Lower lobe of right lung (tissue), 2 donors: ENCODE data around the gene ATP2A2. TPM values are rescaled to one million over a fixed set of nuclear protein-coding genes. Genes with fewer than 3 reads are reported as not detected.

Experiments used
- ATAC-seq, 2 donors: fragments of 200-7000 bp; cut with Tn5 transposase; one replicate each; pipeline ENCODE4 v1.9.1; 2020 to 2022; ENCODE audit warnings: mild to moderate bottlenecking in 2 of 2, moderate library complexity in 2 of 2
- DNase-seq: peaks from one replicate; pipeline ENCODE4 v3.0.0-alpha.2; 2020
- H3K27ac ChIP-seq: fragments of 200-600 bp; one replicate; pipeline ENCODE4 v1.8.0; 2022
- H3K27me3 ChIP-seq: fragments of 200-600 bp; one replicate; pipeline ENCODE4 v1.8.0; 2022; ENCODE audit warnings: low read depth
- H3K36me3 ChIP-seq: fragments of 200-600 bp; one replicate; pipeline ENCODE4 v1.8.0; 2022; ENCODE audit warnings: mild to moderate bottlenecking
- H3K4me1 ChIP-seq: fragments of 200-600 bp; one replicate; pipeline ENCODE4 v1.8.0; 2022
- H3K4me3 ChIP-seq: fragments of 200-600 bp; one replicate; pipeline ENCODE4 v1.8.0; 2022; ENCODE audit warnings: mild to moderate bottlenecking
- H3K9me3 ChIP-seq: fragments of 200-600 bp; one replicate; pipeline ENCODE4 v1.8.0; 2022
- CTCF ChIP-seq: fragments of 200-600 bp; IDR thresholded peaks from one replicate; pipeline ENCODE4 v1.8.0; 2022; ENCODE audit warnings: antibody characterized with exemption, mild to moderate bottlenecking
- intact Hi-C: fragments of 100-400 bp; cut with DNase I; formaldehyde crosslinking; loops from one replicate; pipeline ENCODE4 v1.11.0; 2022
- total RNA-seq: library from RNA; stranded (reverse); fragmentation: NEBNext Ultra II Directional; extraction: Animal tissue kit (Norgen Biotek cat#: 25700); gene quantifications from one replicate; pipeline ENCODE4 v1.2.1, GENCODE V29; 2021
- donor health status: DM: no; HTN: yes; CAD: no; lungs with severe emphysema.

ATP2A2 gene
- total RNA-seq, 1 donor from 2014 or later, result 156 TPM

DNA sequence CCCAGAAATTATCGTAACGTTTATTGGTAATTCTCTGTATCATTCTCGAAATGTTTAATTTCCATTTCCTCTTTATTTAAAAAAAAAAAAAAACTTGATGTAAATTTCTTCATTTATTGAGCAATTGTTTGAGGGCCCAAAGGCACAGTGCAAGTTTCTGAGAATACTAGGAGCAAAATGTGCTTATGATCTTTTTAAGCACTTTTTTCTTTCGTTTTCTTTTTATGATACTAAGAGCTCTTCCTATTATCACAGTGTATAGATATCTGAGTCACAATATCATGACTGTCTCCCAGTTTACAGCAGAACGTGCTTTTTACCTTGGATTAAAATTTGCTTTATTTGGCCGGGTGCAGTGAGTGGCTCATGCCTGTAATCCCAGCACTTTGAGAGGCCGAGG lies 5.6 kb downstream of the ATP2A2 start:
- no peak for DNase-seq
- H3K27ac ChIP-seq, result no peak overlapping the region
- H3K4me3 ChIP-seq, result peak overlapping the region; percentile 9
- H3K4me1 ChIP-seq, result peaks cover 67% of the 10 kb centered on the region
- TF ChIP-seq CTCF, result no peak
- intact Hi-C loops, result no loop called here
- peak in 1 of 2 donors; percentile 28 for ATAC-seq
- no peaks in the 10 kb centered on the region for H3K27me3 ChIP-seq
- H3K36me3 ChIP-seq, result peaks cover 61% of the 10 kb centered on the region
- no peaks in the 10 kb centered on the region for H3K9me3 ChIP-seq

GRCh38 chr12:110287986-110288385 lies 6.9 kb downstream of the ATP2A2 start:
- ATAC-seq (no peak), DNase-seq (no peak)
- no peaks in the 10 kb centered on the region for H3K9me3 ChIP-seq
- H3K27ac ChIP-seq, result no peak overlapping the region
- H3K27me3 ChIP-seq, result no peaks in the 10 kb centered on the region
- peaks cover 75% of the 10 kb centered on the region for H3K36me3 ChIP-seq
- no peak overlapping the region for H3K4me3 ChIP-seq
- peaks cover 59% of the 10 kb centered on the region for H3K4me1 ChIP-seq
- intact Hi-C loops, result no loop called here
- TF ChIP-seq CTCF, result no peak

DNA sequence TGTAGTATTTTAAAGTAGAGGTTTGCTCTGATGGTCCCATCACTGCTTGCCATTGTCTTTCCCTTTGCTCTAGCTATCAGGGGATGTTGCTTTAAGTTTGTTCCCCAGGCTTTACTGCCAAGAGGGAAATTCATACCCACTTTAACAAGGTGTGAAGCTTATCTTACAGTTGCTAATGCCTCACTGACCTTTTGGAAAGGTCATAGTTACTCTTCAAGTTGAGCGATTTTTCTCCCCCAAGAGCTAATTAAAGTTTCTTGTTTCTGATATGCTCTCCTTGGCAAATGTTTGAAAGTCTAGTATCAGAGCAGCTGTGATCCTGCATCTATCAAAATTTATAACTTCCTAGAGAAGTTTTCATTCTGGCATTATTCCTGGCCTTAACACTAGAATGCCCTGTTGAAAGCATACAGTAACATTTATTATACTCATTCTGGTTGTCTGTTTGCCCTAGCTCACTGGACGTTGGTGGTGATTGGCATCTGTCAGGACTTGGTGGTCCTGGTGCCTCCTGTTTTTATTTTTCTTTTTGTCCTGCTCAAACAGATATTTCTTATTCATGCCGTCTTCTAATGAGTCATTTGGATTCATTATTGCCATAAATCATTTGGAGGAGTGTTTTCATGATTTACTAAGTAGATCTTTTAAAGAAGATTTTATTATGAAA lies 8.1 kb downstream of the ATP2A2 start:
- ATAC-seq, result peak in 1 of 2 donors; percentile 12
- DNase-seq, result no peak
- peaks cover 47% of the 10 kb centered on the region for H3K4me1 ChIP-seq
- H3K27ac ChIP-seq, result no peak overlapping the region
- H3K36me3 ChIP-seq, result peaks cover 78% of the 10 kb centered on the region
- no peak overlapping the region for H3K4me3 ChIP-seq
- TF ChIP-seq CTCF, result no peak
- intact Hi-C loops, result no loop called here
- no peaks in the 10 kb centered on the region for H3K27me3 ChIP-seq
- no peaks in the 10 kb centered on the region for H3K9me3 ChIP-seq

DNA sequence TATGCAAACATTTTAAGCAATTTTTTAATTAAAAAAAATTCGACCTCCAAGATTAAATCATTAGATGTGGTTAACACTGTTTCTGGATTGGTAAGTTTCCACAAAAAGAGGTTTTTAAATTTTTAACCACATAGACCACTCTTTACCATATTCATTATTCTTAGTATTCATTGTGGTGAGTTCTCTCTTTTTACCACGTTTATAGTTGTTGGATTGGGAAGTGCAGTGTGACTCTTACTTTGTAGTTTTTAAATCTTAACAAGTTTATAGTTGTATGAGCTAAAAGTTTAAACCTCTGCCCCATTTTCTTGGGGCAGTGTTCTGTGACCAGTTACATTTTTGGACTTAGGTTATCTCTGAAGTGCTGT lies 8.6 kb downstream of the ATP2A2 start:
- peaks cover 83% of the 10 kb centered on the region for H3K36me3 ChIP-seq
- H3K4me3 ChIP-seq, result no peak overlapping the region
- DNase-seq, result no peak
- no peaks in the 10 kb centered on the region for H3K9me3 ChIP-seq
- intact Hi-C loops, result no loop called here
- no peak overlapping the region for H3K27ac ChIP-seq
- H3K4me1 ChIP-seq, result peaks cover 42% of the 10 kb centered on the region
- no peak for TF ChIP-seq CTCF
- no peaks in the 10 kb centered on the region for H3K27me3 ChIP-seq
- no peak for ATAC-seq

DNA sequence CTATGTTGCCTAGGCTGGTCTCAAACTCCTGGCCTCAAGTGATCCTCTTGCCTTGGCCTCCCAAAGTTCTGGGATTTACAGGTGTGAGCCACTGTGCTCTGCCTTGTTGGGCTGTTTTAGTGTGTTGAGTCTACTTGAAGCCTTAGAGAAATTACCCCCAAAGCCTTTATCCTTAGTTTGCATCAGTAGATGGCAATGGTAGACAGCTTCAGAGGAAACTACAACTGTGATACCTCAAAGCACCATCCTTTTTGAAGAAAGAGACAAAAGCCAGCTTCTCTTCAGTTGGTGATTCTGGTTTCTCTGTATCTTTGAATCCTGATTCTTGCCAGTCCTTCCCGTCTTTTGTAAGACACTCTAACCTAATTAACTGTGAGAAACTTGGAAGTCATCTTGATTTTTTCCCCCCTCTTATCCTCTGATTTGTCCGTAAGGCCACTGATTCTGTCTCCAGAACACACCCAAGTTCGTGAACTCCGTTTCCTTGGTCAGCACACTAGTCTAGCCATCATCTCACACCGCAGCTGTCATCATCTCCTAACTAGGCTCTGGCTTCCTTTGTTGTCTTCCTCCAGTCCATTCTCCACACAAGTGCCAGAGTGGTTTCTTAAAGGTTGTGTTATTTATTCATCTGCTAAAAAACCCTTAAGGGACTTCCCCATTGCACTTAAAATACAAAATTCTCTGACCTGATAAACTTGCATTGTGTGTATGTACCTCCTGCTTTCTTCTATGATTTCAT lies 20.2 kb downstream of the ATP2A2 start:
- no peak for TF ChIP-seq CTCF
- peaks cover 28% of the 10 kb centered on the region for H3K4me1 ChIP-seq
- DNase-seq, result no peak

More for the DNA sequence above, 20.2 kb downstream of the ATP2A2 start:
- Histone ChIP-seq H3K27ac (no peak overlapping the region), H3K27me3 (no peaks in the 10 kb centered on the region), H3K4me3 (no peak overlapping the region), H3K36me3 (peaks cover 93% of the 10 kb centered on the region), H3K9me3 (no peaks in the 10 kb centered on the region)
- no peak for ATAC-seq
- intact Hi-C loops, result no loop called here
